Stimulated activated CD4-positive, alpha-beta T cell treated with anti-CD3 and anti-CD28 coated beads, Interleukin-4, amount 100 ng/mL, for 4 hours (primary cell): ENCODE data around the gene GARIN5A.

Experiments
- DNase-seq, 2 experiments: peaks; one replicate each; pipeline ENCODE4 v3.0.0-alpha.2; 2020

The GARIN5A gene

GRCh38 chr19:50507376-50507775, 30.7 kb upstream of the GARIN5A start:
- DNase-seq: no peak

- DNase-seq: no peak
Measured at GRCh38 chr19:50506700-50507099, 30.1 kb upstream of the GARIN5A start.

- DNase-seq: no peak
Measured at GRCh38 chr19:50505856-50506611, 29.4 kb upstream of the GARIN5A start.

GRCh38 chr19:50501568-50502475, 25.2 kb upstream of the GARIN5A start:
- no peak for DNase-seq

GRCh38 chr19:50501186-50501567, 24.5 kb upstream of the GARIN5A start:
- no peak for DNase-seq

- DNase-seq: no peak
Measured at GRCh38 chr19:50500753-50501151, 24.1 kb upstream of the GARIN5A start.

- DNase-seq: no peak
Measured at GRCh38 chr19:50500060-50500752, 23.6 kb upstream of the GARIN5A start.

- no peak for DNase-seq
Measured at GRCh38 chr19:50498219-50499056, 21.8 kb upstream of the GARIN5A start.

GRCh38 chr19:50497022-50497405, 20.4 kb upstream of the GARIN5A start:
- no peak for DNase-seq

GRCh38 chr19:50496189-50497021, 19.8 kb upstream of the GARIN5A start:
- DNase-seq: no peak

GRCh38 chr19:50495020-50495531, 18.4 kb upstream of the GARIN5A start:
- DNase-seq: no peak

- DNase-seq: no peak
Measured at GRCh38 chr19:50494186-50495019, 17.8 kb upstream of the GARIN5A start.

- no peak for DNase-seq
Measured at GRCh38 chr19:50493171-50493570, 16.5 kb upstream of the GARIN5A start.

GRCh38 chr19:50492303-50493052, 15.8 kb upstream of the GARIN5A start:
- DNase-seq: peak; percentile 35 to 40

- no peak for DNase-seq
Measured at GRCh38 chr19:50490991-50491472, 14.4 kb upstream of the GARIN5A start.

- DNase-seq: no peak
Measured at GRCh38 chr19:50490411-50490811, 13.8 kb upstream of the GARIN5A start.

- no peak for DNase-seq
Measured at GRCh38 chr19:50489461-50490011, 12.9 kb upstream of the GARIN5A start.

GRCh38 chr19:50488389-50489194, 11.9 kb upstream of the GARIN5A start:
- no peak for DNase-seq
